GF-D8 (cell line): ENCODE measurements around the gene GRK6.

Source experiments
- DNase-seq: peaks from one replicate; lab custom pipeline; 2025; lab: John Stamatoyannopoulos, UW

GRK6 gene

DNA sequence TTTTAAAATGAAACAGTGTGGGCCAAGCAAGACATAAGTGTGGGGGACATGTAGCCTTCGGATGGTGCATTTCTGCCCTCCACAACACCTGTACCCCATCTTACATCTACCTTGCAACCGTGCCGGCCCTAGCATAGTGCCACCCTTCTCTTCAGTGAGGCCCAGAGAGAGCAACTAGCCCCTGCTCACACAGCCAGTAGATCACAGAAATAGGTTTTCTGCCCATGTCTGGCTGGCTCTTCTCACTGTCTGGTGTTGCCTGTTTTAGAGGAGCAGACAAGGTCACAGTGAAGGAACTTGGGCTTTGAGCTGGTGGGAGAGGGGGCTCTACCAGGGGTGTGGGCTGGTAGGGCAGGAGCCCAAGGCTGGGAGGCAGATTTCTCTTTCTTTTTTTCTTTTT, 59.8 kb downstream of the GRK6 start:
- no peak for DNase-seq

DNA sequence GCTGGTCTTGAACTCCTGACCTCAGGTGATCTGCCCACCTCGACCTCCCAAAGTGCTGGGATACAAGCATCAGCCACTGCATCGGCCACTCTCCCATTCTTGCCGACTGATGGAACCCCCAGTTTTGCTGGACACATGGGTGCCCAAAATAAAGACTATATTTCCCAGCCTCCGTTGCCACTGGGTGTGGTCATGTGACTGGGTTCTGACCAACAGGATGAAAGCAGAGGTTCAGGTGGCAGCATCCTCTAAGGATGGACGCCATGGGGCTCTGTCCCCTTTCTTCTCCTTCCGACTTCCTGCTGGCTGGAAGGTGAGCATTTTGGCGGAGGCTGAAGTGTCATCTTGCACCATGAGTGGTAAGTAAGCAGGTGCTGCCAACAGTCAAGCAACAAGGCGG, 60.7 kb downstream of the GRK6 start:
- DNase-seq, result no peak

DNA sequence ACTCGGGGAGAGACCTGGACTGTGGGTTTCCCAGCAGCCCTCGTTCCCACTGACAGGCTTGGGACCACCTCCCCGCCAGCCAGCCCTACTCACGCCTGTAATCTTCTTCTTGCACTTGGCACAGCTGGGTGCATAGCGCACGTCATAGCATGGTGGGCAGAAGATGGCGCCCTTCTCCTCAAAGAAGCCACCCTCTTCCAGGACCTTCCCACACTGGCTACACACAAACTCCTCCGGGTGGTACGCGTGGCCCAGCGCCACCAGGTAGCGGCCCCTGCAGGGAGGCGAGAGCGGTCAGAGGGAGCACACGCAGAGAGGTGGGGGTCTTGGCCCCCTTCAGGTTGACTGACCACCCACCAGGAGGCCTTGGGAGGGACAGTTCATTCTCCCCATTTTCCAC, 61.5 kb downstream of the GRK6 start:
- no peak for DNase-seq

DNA sequence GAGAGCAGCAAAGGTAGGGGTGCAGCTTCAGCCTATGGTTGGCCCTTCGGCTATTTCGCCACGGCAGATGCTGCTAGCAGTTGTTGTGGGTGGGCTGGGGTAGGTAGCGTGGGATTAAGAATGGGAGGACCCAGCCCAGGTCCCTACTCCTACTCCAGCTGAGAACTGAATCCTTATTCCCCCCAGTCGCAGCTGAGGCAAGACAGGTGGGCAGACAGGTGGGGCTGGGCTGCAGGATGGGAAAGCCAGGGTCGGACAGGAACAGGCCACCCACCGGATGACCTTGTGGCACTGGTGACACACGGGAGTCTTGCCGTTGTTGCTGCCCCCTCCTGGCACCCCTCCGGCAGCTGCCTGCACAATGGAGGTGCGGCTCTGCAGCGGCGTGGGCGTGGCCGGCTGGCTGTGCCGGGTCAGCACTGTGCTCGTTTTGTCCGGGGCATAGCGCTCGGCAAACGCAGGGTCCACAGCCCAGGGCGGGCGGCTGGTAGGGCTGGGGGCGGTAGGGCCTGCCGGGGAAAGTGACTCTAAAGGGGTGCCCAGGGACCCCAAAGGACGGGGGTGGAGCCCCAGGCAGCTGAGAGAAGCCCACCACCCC, 62.7 kb downstream of the GRK6 start:
- DNase-seq, result no peak

DNA sequence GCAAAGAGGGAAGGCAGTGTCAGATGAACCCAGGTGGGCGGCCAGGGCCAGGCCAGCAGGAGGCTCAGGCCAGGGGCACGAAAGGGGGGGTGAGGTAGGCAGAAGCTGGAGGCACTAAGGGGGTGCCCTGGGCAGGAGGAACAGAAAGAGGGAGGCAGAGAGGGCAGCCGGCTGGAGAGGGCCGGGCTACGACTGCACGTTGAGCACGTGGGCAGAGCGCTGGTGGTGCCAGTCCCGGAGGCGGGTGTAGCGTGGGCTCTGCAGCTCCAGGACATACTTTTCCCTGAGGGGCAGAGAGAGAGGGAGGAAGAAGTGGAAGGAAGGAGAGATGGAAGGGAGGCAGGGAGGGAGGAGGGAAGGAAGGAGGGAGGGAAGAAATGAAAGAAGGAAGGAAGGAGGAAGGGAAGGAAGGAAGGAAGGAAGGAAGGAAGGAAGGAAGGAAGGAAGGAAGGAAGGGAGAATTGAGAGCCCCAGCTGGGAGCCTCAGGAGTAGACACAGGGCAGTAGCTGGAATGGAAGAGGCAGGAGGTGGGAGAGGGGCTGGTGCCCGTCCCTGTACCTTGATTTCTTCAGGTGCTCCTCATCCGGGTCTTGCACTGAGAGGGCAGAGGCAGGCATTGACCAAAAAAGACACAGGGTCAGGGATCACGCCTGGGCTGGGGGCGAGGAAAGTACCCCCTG, 64.0 kb downstream of the GRK6 start:
- no peak for DNase-seq

DNA sequence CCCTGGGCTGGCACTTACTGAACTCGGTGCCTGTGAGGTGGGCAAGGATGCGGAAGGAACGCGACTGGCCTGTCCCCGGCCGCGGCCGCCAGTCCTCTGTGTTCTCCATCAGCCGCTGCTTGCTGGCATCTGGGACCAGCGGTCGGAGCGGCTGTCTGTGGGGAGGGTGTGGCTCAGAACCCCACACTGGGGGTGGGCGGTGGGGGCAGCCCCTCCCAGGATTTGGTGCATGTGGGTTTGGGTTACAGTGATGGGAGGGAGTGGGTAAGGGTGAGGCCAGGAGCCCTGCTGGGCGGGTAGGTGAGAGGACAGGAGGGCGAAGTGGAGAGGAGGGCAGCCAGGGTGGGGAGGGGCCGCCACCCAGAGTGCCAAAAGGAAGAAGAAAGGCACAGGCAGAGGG, 64.5 kb downstream of the GRK6 start:
- DNase-seq, result no peak

DNA sequence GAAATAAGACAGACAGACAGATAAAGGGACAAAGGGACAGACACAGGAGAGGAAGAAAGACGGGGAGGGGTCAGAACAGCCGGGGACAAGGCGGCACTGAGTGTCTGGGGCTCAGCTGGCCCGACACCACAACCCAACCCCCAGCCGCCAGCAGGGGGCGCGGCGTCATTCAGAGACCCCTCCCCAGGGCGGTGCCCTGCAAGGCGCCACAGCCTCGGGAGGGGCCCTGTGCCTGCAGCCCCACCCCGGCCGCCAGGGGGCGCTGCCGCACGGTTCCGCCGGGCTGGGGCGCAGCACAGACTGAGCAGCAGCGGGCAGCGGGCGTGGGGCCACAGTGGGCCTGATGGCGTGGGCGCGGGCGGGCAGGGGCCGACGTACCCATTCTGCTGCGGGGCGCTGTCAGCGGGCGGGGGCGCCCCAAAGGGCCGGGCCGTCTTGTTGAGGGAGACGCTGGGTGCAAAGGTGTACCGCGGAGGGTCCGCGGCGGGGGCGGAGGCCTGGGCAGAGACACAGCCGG, 65.0 kb downstream of the GRK6 start:
- DNase-seq, result no peak

DNA sequence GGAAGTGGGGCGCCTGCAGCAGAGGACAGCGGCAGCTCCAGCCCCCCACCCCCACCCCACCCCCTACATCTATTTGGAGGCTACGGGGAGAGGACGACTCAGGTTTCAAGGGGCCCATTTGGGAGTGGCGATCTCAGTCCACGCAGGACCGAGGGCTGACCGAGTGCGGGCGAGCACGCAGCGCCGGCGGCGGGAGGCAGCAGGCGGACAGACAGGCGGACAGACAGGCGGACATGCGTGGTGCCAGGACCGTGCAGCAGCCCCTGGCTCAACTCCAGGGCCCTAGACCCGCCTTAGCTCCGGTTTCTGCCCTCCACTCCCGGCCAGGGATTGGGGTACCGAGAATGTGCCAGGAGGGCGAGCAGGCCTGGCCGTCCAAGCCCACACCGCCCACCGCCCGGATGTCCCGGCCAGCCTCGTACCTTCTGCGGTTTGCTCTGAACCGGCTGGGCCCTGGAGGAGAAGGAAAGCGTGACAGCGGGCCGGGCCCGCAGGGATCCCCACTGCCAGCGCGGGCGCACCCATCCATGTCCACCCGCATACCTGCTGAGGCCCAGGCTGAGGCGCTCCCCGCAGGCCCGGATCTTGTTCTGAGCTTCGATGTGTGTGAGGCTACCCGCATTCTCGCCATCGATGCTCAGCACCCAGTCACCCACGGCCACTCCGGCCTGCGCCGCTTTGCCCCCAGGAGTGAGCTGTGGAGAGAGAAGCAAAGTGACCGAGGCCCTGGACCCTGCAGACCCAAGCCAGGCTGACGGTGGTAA, 65.7 kb downstream of the GRK6 start:
- DNase-seq, result no peak
